Stimulated activated CD8-positive, alpha-beta memory T cell treated with anti-CD3 and anti-CD28 coated beads, Interleukin-4, amount 100 ng/mL, for 24 hours (primary cell): ENCODE results near the gene TEX2.

Experiments used
- DNase-seq: peaks from one replicate; pipeline ENCODE4 v3.0.0-alpha.2; 2020; ENCODE audit warnings: low read depth

TEX2 gene

DNA sequence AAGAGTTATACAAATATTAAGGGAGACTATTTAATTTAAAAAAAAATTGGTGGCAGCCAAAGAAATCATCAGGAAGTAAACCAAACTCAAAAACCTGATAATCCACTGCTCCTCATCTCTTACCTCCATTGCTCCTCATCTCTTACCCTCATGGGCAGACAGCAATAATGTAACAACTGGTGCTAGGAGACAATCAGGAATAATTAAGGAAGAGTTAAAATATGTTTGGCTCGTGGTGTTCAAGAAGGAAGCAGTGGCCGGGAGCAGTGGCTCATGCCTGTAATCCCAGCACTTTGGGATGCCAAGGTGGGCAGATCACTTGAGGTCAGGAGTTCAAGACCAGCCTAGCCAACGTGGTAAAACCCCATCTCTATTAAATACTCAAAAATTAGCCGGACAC, 151.2 kb downstream of the TEX2 start:
- DNase-seq = no peak

DNA sequence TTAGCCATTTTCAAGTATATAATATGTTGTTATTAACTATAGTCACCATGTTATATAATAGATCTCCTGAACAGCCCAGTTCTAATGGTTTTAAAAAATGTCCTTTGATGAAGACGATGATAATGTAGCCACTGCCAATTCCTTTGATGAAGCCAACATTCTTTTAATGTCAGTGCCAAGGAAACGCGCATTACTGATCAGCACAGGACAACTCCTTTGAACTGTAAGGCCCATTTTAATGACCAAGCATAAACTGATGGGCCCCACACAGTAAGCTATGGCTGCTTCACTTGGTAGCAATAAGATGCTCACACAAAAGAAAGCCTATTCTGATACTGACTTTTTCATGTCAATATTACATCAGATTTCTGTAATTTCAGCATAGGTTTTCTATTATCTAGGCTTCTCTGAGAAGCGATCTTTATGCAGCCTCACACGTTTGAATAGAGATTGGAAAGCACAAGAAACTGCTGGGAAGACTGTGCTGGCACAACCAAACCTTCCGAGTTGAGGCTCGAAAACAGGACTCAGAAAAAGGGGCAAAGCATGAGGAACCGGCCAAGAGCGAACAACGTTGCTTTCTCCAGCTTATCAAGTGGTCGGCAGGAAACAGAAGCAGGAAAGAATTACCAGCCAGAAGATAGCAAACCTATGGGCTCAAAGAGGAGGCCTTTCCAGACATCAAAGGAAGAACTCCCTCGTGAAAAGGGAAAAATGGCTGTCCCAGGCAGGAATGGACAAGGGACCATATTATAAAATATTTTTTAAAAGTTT, 152.5 kb downstream of the TEX2 start:
- no peak for DNase-seq

DNA sequence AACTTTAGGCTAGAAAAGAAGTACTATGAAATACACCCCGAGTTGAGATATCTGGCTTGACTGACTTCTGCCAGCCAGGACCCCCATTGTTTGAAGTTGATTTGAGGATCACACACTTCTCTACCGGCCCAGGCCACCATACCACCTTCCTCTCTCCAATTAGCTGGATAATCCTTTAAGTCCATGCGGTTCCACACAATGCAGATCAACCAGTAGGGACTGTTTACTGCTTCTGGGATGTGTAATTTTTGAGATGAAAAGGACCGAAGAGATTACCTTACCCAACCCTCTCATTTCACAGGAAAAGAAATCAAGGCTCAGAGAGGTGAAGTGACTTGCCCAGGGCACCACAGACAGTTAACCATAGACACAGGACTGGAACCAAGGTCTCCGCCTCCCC, 153.7 kb downstream of the TEX2 start:
- no peak for DNase-seq

DNA sequence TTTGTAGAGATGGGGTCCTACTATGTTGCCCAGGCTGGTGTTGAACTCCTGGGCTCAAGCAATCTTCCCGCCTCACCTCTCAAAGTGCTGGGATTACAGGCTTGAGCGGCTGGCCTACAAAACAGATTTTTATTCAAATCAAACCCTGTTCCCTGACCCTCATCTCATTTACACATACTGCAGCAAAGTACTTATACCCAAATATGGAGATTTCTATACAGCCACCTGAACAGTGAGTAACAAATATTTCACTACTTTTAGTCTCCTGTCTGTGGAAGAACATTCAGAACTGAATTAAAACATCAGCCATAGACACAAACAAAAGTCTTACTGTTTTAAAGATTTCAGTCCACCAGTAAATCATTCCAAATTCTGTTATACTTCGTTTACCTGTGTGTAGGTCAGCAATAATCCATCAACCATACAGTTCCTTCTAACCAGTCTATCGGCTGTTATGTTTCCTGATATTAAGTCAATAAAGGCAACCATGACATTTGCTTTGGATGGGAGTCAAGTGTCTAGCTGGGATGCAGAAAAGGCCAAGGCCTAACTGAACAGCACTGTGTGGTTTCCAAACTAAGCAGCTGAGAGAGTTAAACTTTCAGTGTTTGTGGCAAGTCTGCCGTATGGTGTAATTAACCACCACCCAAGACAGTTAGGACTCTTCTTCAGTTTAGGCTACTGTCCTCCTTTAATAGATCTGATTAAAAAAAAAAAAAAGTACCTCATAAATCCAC, 155.4 kb downstream of the TEX2 start:
- DNase-seq = no peak

DNA sequence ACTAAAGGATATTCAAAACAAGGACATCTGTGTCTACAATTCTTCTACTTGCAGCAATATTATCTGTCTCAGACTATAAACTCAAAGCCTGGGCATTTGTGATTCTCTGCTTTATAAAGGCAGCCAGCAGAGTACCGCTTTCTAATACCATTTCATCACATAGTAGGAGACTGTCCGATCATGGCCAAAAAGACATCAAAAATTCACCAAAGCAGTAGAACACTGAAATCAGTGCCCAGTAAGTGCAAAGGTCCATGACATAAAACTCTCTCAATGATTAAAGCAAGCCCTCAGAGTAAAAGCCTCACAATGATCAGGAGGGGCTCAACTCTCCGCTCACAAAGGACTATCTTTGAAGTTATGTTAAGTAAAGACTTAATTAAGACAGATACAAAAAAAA, 156.1 kb downstream of the TEX2 start:
- no peak for DNase-seq

DNA sequence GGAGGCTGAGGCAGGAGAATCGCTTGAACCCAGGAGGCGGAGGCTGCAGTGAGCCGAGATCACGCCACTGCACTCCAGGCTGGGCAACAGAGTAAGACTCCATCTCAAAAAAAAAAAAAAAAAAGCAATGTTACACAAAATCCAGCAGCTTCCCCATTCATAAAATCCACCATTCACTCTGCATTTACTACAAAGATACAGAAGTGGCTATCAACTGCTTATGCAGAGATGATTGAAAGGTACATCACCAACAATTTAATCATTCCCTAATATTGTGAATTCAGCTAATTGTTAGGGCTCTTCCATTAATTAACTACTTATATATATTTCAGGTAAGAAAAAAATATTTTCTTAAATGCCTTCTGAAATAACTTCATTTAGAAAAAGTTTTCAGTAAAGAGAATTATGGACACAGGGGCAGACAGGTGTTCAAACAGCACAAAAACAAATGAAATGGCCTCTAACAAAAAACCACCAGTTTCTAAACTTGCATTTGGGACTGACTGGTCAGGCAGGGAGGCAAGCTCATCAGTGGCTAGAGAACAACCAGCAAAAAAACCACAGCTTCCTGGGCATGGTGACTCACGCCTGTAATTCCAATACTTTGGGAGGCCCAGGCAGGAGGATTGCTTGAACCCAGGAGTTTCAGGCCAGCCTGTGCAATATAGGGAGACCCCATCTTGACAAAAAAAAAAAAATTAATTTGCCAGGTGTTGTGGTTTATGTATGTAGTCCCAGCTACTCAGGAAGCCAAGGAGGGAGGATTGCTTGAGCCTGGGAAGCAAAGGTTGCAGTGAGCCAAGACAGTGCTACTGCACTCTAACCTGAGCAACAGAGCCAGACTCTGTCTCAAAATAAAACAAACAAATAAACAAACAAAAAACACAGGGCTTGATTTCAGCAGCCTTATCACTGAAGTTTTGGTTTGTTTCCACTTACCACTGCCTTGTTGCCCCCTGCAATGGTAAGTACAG, 159.4 kb downstream of the TEX2 start:
- DNase-seq = no peak

DNA sequence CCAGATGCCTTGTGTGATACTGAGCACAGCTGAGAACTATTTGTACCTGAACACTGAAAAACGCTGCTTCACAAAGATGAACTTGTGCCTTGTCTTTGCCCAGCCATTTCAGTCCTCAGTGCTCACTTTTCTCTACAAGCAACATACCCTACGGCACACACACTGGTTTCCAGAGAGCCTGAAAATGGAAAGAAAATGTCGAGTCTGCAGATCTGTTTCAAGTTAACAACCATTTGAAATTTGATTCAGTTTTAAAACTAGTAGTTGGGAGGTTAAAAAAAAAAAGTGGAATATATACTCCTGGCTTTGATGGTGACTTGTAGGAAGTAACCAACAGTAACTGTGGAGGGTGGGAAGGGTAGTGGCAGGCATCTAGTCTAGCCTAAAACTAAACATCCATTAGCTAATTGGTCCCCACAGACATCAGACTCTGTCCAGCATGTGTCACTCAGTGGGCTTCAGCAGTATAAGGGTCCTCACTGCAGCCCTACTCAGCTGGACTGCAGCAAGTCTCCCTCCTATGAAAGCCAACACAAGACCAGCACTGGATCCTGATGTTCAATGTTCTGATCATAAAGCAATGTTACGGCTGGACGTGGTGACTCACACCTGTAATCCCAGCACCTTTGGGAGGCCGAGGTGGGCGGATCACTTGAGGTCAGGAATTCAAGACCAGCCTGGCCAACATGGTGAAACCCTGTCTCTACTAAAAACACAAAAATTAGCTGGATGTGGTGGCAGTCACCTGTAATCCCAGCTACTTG, 160.3 kb downstream of the TEX2 start:
- no peak for DNase-seq

DNA sequence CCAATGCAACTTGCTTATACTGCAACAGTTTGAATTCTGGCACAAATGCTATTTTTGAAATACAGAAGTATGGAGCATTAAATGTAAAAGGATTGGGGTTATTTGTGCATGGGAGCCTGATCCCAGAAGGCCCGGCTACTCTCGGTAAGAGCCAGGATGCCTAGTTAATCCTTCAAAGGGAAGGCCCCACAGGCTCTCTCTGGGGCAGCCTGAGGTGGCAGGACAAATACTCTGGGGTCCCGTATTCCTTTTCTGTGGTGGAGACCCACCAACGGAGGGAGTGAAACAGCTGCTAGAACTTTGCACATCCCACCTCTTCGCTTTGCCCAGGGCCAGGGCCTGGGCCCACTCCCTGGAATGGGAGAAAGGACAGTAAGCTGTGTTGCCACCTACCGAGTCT, 163.5 kb downstream of the TEX2 start:
- DNase-seq = no peak
